HCT116 (cell line): ENCODE measurements around the gene FGFR3.
A peak's percentile ranks its signal among the peaks of the same experiment; 100 is the strongest.

ENCODE experiments used
- POLR2A ChIP-seq: IDR thresholded peaks from 2 replicates; pipeline ENCODE4 v1.7.0; 2011; ENCODE audit warnings: borderline replicate concordance; ENCODE audit not compliant: insufficient read depth, insufficient read length; ENCODE audit errors: extremely low read depth
- TCF7L2 ChIP-seq: IDR thresholded peaks from 2 replicates; pipeline ENCODE4 v1.7.0; 2011; ENCODE audit warnings: borderline replicate concordance, inconsistent platforms; ENCODE audit not compliant: insufficient read depth, insufficient read length; ENCODE audit errors: extremely low read depth
- ZNF274 ChIP-seq: fragments of 200-500 bp; sonication (Bioruptor generic); IDR thresholded peaks from 2 replicates; pipeline ENCODE4 v1.6.1; 2014; ENCODE audit warnings: mild to moderate bottlenecking, low read depth, low read length, inconsistent platforms
- TF ChIP-seq, protein P1 (sequence below), 3 experiments: fragments of 200-600 bp in 1 of 3; sonication (generic) in 1 of 3; IDR thresholded peaks in 2 of 3; conservative IDR thresholded peaks in 1 of 3; 2 replicates each; pipeline ENCODE4 v1.5.1; 2012 to 2017; ENCODE audit warnings: low read depth in 2 of 3, low read length in 2 of 3, antibody characterized with exemption in 1 of 3, borderline replicate concordance in 1 of 3, control low read depth in 1 of 3, mild to moderate bottlenecking in 1 of 3, mixed read lengths in 1 of 3, mixed run types in 1 of 3, moderate library complexity in 1 of 3; ENCODE audit not compliant: insufficient read depth in 1 of 3

DNA sequence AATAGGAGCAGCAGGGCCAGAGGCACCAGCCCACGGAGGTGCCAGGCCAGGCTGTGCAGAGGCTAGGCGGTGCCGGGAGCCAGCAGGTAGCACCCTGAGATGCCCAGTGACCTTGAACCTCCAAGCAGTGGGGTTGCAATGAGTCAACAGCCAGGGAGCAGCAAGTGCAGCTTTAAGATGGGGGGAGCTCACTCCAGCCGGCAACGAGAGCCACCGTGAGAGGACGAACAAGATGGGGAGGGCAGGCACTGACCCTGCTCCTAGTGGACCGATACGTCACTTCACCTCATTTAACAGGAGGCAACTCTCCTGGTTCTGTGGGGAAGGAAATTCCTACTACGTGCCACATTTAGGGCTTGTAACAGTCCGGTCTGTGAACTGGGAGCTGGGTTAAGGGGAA, 58.1 kb downstream of the FGFR3 start:
- TF ChIP-seq POLR2A: no peak
- TF ChIP-seq ZNF274: no peak
- TF ChIP-seq, protein P1, sequence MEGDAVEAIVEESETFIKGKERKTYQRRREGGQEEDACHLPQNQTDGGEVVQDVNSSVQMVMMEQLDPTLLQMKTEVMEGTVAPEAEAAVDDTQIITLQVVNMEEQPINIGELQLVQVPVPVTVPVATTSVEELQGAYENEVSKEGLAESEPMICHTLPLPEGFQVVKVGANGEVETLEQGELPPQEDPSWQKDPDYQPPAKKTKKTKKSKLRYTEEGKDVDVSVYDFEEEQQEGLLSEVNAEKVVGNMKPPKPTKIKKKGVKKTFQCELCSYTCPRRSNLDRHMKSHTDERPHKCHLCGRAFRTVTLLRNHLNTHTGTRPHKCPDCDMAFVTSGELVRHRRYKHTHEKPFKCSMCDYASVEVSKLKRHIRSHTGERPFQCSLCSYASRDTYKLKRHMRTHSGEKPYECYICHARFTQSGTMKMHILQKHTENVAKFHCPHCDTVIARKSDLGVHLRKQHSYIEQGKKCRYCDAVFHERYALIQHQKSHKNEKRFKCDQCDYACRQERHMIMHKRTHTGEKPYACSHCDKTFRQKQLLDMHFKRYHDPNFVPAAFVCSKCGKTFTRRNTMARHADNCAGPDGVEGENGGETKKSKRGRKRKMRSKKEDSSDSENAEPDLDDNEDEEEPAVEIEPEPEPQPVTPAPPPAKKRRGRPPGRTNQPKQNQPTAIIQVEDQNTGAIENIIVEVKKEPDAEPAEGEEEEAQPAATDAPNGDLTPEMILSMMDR (IDR thresholded peaks at IDR 0.05 in 2 of 3, conservative IDR thresholded peaks at IDR 0.05 in 1 of 3; ENCODE audit: borderline replicate concordance in 1 of 3, insufficient read depth in 1 of 3, low read depth in 2 of 3, low read length in 2 of 3): 0 out of 6 replicates have a peak, but pooled peaks of 1 of the 3 experiments have one; percentile 9
- TF ChIP-seq TCF7L2: no peak
